GM19328 (cell line): ENCODE data around the gene MEIKIN.

Experiments
- ATAC-seq: cut with Tn5 transposase; IDR thresholded peaks from one replicate; pipeline ENCODE4 v1.9.1; 2021; ENCODE audit warnings: mild to moderate bottlenecking, moderate library complexity; ENCODE audit not compliant: unreplicated experiment

Gene MEIKIN

GRCh38 chr5:131974016-131974415, 28.6 kb upstream of the MEIKIN start:
- ATAC-seq = no peak

- ATAC-seq = no peak
Observed at GRCh38 chr5:131973089-131973712, 27.7 kb upstream of the MEIKIN start.

GRCh38 chr5:131968396-131968954, 23.0 kb upstream of the MEIKIN start:
- no peak for ATAC-seq

DNA sequence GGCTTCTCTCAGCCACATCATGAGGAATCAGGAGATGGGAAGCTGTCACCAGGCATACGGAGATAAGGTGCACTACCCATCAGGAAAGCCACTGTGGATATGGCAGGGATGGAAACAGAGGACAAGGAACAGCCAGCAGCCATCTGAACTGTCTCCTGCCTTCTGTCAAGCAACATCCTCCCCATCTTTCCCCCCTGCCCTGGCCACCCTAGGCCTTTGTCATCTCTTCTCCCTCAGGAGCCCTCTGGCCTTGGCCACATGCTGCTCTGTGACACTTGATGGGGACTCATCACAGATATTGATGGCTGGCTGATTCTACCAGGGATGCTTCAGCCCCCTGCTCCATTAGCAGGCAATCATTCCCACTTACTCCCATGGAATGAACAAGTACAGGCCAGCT, 21.1 kb upstream of the MEIKIN start:
- no peak for ATAC-seq

DNA sequence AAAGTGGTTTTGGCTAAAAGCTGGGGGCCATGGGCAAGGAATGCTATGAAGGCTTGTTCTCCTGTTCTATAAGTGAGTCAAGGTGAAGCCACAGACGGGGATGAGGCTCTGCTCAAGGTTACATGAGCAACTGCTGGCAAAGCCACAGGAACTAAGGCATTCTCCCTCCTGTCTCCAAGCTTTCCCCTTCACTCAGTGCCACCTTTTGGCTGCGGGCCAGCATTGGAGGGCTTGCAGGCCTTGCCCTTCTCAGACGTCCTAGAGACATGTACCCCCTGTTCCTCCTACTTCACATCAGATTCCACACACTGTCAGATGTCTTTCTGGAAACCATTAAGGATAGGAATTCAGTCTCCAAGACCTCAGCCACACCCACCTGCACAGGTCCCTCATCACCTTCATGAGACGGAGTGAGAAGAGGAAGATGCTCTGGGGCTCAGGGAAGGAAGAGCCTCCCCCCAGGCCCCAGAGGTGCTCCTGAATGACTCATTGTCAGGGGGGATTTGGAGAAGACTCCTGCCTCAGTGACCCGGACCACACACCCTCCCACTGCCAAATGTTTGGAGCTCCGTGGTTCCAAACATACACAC, 20.5 kb upstream of the MEIKIN start:
- no peak for ATAC-seq

GRCh38 chr5:131959906-131960305, 14.4 kb upstream of the MEIKIN start:
- no peak for ATAC-seq

DNA sequence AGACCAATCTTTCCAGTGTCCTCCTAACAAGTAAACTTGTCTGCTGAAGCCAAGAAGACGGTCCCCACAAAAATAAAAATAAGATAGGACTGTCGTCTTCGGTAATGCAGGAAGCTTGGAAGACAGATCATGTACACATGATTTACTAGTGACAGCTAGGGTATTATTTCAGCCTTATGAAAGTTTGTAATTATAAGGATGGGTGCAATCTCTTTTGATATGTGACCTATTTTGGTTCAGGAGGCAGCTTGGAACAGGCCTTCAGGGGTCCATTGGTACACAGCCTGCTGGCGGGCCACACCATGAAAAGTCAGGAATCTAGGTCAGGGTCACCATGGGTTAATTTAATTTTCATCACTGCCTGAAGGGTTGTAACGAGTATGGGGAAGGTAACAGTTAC, 13.7 kb upstream of the MEIKIN start:
- no peak for ATAC-seq

DNA sequence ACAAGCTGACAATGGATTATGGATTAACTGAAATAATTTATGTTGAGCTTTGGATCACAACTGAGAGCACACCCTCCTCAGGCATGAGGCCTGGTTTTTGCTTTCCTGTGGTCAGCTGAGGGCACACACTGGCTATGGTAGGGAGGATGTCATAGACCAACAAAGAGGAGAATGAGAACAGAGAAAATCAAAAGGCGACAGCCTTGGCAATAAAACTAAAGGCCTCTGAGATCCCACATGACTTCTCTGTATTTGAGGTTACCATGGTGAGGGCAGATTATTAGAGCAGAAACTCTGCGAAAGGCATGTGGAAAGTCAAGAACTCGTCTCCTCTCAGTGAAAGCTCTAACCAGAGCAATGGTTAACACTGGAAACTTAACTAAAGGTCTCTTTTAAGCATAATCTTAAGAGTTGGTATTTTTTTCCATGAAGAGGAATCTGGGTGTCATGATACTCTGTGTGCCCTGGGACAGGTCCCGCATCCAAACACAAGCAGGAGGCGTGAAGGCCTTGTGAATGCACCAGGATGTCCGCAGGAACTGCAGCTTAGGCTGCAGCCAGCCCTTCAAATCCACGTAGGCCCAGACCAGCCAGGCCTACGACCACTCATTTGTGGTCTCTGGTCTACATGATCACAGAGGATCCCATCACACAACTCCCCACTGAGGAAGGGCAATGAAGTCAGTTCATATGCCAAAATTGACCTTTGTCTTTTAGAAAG, 12.4 kb upstream of the MEIKIN start:
- ATAC-seq = no peak

DNA sequence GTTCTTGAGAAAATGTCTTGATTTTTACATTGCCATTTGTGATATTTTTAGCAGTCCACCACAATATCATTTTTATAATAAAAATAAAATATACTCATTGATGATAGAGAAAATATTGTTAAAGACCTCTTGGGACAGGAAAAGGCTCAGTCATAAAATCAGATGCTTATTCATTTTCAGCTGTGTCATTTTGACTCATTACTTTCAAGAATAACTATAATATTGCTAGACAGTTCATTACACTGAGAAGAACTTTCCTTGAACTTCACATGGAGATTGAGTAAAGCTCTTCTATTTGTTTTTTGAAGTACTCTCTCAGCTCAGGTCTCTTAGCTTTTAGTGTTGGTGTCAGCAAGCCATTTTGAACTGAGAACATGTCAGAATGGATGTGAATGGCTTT, 8.5 kb upstream of the MEIKIN start:
- ATAC-seq = no peak

- no peak for ATAC-seq
Observed at GRCh38 chr5:131952301-131952857, 6.9 kb upstream of the MEIKIN start.

DNA sequence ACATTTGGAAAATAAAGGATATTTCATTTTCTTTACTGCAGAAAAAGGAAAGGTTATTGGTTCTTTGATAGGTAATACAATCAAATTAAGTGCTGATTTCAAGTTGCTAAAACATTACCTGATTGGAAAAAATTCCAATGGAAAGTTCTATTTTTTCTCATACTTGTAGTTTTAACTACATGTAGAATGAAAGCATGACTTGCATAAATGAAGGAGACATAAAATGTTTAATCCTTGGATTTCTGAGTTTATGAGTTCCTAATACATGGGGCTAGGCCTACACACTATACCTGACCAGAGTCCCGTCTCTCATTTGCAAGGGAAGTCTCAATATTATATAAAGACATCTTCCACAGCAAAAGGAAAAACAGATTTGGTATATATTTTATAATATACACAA, 5.2 kb upstream of the MEIKIN start:
- ATAC-seq = no peak

DNA sequence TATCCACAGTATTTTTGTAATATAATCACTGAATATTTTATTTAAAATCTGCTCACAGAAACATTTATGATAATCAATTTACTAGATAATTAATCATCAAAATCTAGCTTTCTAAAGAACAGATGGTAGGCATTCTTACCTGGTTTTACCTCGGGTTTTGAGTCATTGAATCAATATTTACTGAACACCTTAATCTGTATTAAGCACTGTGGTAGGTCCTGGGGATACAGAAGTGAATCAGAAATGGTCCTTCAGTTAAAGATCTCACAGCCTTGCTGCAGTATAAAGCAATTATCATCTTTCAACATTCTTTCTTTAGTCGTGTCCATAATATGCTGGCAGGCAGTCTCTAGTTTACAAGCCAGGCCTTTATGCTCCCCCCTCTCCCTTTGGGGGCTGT, 2.0 kb upstream of the MEIKIN start:
- no peak for ATAC-seq

DNA sequence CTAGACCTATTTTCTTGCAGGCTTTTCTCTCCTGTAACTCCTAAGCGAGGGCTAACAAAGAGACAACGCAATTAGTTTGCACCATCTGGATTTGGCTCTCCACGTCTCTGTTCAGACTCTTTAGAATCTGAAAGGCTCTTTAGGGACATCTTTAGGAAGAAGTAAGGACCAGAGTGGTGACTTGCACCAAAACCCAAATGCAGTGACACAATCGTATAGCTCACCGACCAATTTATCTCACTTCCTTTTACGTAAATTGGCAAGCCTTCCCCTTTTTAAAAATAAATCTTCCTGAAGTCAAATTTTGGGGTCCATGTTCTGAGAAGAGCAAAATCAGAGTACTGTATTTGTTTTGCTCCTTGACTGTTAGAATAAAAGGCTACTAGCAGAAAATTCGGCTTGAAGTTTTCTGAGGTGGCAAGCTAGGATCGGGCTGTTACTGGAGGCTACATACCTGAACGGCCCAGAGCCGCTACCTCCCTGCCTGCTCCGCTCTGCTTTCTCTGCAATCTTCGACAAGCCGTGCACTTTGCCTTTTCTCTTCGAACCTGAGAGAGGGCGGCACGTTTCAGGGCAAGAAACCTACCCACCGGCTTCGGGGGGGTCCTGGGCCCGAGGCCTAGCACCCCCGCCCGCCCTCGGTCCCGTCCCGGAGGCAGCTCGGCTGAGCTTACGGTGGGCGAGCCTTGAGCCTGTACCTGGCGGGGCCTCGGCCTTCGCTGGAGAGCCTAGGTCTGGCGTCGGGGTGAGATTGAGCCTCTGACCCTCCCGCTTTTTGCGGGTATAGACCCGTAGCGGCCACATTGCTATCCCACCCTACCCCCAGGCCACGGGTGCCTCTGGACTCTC, 537 bp downstream of the MEIKIN start:
- ATAC-seq = no peak

DNA sequence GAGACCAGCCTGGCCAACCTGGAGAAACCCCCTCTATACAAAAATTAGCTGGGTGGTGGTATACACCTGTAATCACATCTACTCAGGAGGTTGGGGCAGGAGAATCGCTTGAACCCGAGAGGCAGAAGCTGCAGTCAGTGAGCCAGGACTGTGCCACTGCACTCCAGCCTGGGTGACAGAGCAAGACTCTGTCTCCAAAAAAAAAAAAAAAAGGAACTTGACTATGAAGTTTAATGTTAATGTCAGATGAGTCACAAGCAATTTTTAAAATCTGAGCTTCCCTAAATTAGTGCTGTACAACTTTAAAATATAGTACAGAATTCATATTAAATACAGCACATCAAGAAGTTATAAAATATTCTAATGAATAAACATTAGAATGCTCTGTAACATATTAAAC, 1.5 kb downstream of the MEIKIN start:
- ATAC-seq = no peak

- no peak for ATAC-seq
Observed at GRCh38 chr5:131942016-131942415, 3.4 kb downstream of the MEIKIN start.

DNA sequence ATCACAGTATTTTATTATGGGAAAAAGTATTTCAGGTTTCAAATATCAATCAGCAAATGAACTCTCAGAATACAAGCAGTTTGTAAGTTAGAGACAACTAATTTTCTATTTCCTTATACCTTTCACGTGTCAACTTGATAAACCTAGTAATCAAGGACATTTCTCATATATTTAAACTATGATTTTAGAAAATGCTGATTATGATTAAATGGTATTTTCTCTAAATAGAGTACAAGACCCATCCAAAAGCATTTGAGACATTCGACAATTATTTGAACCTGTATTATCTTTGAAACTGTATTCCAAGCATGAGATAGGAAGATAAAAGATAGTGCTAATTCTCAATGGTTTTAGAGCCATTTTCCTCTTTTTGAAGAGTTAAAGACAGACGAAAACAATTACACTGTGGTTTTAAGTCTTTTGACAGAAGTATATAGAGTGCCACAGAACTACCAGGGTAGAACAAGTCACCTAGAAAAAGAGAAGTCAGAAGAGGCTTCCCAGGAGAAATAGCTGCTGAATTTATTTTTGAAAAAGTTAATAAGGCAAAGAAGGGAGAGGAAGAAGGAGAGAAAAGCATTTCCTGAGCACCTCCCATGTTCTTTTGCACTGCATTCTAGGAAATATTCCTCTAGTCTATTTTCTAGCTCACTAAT, 5.6 kb downstream of the MEIKIN start:
- no peak for ATAC-seq

DNA sequence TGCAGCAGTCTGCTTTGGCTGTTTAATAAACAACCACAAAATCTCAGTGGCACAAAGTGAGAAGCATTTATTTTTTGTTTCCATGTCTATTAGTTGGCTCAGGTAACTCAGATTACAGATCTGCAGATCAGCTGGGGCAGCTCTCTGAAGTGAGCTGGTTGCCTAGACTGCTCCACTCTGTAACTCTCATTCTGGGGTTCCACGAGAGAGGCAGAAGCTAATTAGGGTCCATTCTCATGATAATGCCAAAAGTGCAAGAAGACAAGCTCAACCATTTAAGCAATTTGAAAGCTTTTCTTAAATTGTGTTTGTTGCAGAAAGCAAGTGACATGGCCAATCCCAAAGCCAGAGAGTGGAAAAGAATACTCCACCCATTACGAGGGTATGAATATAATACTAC, 13.2 kb downstream of the MEIKIN start:
- ATAC-seq = no peak

- ATAC-seq = no peak
Observed at GRCh38 chr5:131928957-131929356, 16.5 kb downstream of the MEIKIN start.

- no peak for ATAC-seq
Observed at GRCh38 chr5:131926168-131926567, 19.3 kb downstream of the MEIKIN start.

- ATAC-seq = no peak
Observed at GRCh38 chr5:131916481-131916880, 29.0 kb downstream of the MEIKIN start.
